Neural progenitor cell (in vitro differentiated cells): ENCODE measurements around the gene TSPAN18.

Source experiments
- EZH2 ChIP-seq: fragments of 200-600 bp; sonication (generic); IDR thresholded peaks from 2 replicates; pipeline ENCODE4 v1.6.1; 2017; ENCODE audit warnings: antibody characterized with exemption, mild to moderate bottlenecking, moderate library complexity
- EZH2phosphoT487 ChIP-seq: fragments of 200-600 bp; sonication (generic); IDR thresholded peaks from 2 replicates; pipeline ENCODE4 v1.6.1; 2017; ENCODE audit warnings: antibody characterized with exemption
- TF ChIP-seq, protein P1 (sequence below): fragments of 200-600 bp; sonication (generic); IDR thresholded peaks from 2 replicates; pipeline ENCODE4 v1.5.1; 2017; ENCODE audit warnings: antibody characterized with exemption, mild to moderate bottlenecking

DNA sequence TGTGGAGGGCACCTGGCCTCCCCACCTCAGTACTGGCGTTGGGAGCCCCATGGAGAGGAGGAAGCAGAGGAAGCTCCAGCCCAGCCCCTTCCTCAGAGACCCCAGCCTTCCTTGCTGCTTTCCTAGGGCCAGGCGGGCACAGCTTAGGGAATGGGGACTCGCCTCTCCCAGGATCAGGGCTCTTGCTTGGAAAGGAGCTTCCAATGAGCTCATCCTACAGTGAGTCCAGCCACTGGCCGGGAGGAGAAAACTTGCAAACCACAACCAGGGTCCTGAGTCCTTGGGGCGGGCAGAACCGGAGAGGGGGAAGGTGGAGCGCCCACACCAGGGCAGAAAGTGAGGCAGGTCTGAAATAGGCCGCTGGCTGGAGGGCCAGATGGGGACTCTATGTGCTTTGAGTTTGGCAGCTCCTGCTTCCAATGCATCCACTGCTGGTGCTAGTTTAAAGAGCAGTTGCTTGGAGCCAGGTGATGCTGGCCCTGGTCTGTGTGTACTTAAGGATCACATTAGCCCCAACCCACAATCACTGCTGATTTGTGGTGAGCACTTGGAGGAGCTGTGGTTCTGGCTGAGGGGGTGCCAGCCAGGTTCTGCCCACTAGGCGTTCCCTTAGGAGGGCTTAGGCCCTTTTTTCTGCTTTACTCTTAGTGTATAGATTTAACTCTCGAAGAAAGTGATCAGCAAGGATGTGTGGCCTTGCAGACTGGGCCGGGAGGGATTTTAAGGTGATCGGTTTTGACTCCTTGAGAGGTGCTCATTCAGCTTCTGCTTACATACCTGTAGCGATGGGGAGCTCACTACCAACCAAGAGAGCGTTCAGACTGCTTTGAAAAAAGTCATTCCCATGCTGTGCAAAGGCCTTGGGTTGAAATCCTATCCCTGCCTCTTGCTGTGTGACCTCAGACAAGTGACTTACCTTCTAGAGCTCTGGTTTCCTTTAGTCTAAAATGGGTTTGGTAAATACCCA is 142.0 kb downstream of the TSPAN18 start:
- no peak for TF ChIP-seq EZH2phosphoT487
- TF ChIP-seq, protein P1, sequence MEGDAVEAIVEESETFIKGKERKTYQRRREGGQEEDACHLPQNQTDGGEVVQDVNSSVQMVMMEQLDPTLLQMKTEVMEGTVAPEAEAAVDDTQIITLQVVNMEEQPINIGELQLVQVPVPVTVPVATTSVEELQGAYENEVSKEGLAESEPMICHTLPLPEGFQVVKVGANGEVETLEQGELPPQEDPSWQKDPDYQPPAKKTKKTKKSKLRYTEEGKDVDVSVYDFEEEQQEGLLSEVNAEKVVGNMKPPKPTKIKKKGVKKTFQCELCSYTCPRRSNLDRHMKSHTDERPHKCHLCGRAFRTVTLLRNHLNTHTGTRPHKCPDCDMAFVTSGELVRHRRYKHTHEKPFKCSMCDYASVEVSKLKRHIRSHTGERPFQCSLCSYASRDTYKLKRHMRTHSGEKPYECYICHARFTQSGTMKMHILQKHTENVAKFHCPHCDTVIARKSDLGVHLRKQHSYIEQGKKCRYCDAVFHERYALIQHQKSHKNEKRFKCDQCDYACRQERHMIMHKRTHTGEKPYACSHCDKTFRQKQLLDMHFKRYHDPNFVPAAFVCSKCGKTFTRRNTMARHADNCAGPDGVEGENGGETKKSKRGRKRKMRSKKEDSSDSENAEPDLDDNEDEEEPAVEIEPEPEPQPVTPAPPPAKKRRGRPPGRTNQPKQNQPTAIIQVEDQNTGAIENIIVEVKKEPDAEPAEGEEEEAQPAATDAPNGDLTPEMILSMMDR = no peak
- no peak for TF ChIP-seq EZH2
